ENCODE results near the gene CD8B. TPM values are rescaled to one million over a fixed set of nuclear protein-coding genes. Genes with fewer than 3 reads are reported as not detected.

Gene CD8B
- total RNA-seq, 1 experiment from 2014 or later, result 0.24 TPM

- Histone ChIP-seq H3T11ph (ENCODE audit: low read length) (no peak overlapping the region), H3K4ac (ENCODE audit: low read depth, low read length) (no peak overlapping the region), H3K9me3 (ENCODE audit: control insufficient read depth, low read depth, low read length) (no peaks in the 10 kb centered on the region), H2BK15ac (ENCODE audit: low read depth, low read length) (no peak overlapping the region), H4K8ac (replicated peaks; ENCODE audit: insufficient read length, low read depth, low read length) (no peak overlapping the region), H4K5ac (ENCODE audit: insufficient read length, low read depth, low read length) (no peak overlapping the region), H2AK5ac (ENCODE audit: insufficient read length, low read length) (no peak overlapping the region), H4K20me1 (ENCODE audit: control insufficient read depth, insufficient read depth, insufficient read length) (no peaks in the 10 kb centered on the region), H3K27me3 (ENCODE audit: insufficient read depth, low read length) (peaks cover 27% of the 10 kb centered on the region; the same call in 1 of the 2 replicates), H3K23ac (ENCODE audit: insufficient read length, low read depth, low read length) (no peak overlapping the region), H3K23me2 (ENCODE audit: insufficient read length, low read depth, low read length, poor library complexity, severe bottlenecking) (no peaks in the 10 kb centered on the region), H3K9ac (ENCODE audit: extremely low read depth, insufficient read length, low read length) (no peak overlapping the region), H3K79me2 (ENCODE audit: insufficient read depth, low read length) (no peaks in the 10 kb centered on the region), H2BK5ac (ENCODE audit: insufficient read length, low read length) (no peak overlapping the region), H2BK12ac (ENCODE audit: insufficient read length, low read depth, low read length) (no peak overlapping the region), H3K4me2 (ENCODE audit: insufficient read depth, insufficient read length, low read length) (no peak overlapping the region), H2BK20ac (ENCODE audit: low read depth, low read length, poor library complexity, severe bottlenecking) (no peak overlapping the region), H2BK120ac (ENCODE audit: low read depth, low read length, poor library complexity, severe bottlenecking) (no peak overlapping the region), H3K18ac (ENCODE audit: insufficient read length, low read depth, low read length) (no peak overlapping the region), H4K91ac (ENCODE audit: insufficient read length, low read depth, low read length) (no peak overlapping the region), H3K14ac (ENCODE audit: insufficient read depth, low read length) (no peak overlapping the region), H2AFZ (ENCODE audit: low read length) (no peak overlapping the region), H3K56ac (ENCODE audit: insufficient read length, low read depth, low read length) (no peak overlapping the region), H3K4me1 (ENCODE audit: insufficient read depth, low read length) (no peaks in the 10 kb centered on the region), H3K27ac (ENCODE audit: insufficient read length, low read depth, low read length) (no peak overlapping the region), H3K79me1 (ENCODE audit: insufficient read depth, low read depth, low read length, poor library complexity, severe bottlenecking) (no peaks in the 10 kb centered on the region)
- no peak for DNase-seq
- H3K27me3 Mint-ChIP-seq (ENCODE audit: low read depth), result peaks cover 60% of the 10 kb centered on the region
- H3K4me3 Mint-ChIP-seq, result no peak overlapping the region
- H3K27ac Mint-ChIP-seq, result no peak overlapping the region
- WGBS (ENCODE audit: extremely low coverage, insufficient read length, low lambda C conversion rate), result no CpG with 5 or more reads among the region's 9 CpGs
- H3K9me3 Mint-ChIP-seq, result peaks cover 2 to 3% of the 10 kb centered on the region in 2 experiments; a peak in 1 of 5 replicates
- peaks cover 0 to 11% of the 10 kb centered on the region in 2 experiments; a peak in 3 of 4 replicates for H3K4me1 Mint-ChIP-seq
- no peak for TF ChIP-seq CTCF (conservative IDR thresholded peaks at IDR 0.05)
- H3K36me3 Mint-ChIP-seq (ENCODE audit: insufficient read depth in 1 of 3, low read depth in 3 of 3), result no peaks in the 10 kb centered on the region
Observed at GRCh38 chr2:86785456-86785855, 76.2 kb downstream of the CD8B start.
